ENCODE results near the gene SMARCD3. TPM values are rescaled to one million over a fixed set of nuclear protein-coding genes. Genes with fewer than 3 reads are reported as not detected.

The SMARCD3 gene
- total RNA-seq, 1 experiment from 2014 or later, result 30.3 TPM

DNA sequence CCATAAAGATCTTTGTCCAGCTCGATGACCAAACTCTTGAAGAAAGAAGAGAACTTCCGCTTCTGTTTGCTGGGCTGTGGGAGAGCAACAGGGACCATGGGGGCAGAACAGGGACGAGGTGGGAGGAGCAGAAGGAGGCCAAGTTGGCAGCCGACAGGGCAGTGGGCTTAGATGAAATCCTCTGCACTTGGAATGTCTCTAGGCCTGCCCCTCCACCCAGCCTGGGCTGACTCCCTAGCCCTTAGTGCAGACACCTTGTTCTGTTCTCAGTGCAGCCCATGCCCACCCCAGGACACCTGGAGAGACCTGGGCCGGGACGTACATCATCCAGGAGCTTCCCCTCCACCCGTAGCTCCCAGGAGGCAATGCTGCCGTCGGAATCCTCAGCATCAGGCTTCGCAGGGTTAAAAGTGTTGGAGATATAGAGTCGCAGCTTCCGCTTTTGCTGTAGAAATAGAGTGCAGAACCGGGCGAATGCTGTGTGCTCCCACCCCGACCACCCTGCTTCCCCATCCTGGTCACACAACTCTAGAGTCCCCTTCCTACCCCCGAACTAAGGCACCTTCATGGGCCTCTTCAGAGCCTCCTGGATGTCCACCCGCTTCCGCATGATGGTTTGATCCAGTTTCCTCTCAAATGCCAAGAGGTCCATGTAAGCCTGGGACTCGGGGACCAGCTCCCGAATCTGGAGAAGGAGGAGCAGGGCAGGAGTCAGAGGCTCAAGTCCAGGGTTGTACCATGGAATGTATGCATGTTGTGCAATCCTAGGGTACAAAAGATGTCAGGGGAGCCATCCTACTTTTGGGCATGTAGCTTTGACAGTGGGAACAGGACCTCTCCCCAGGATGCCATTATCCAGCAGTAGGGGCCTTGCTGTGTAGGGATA, 6.1 kb downstream of the SMARCD3 start:
- H3K9me2 ChIP-seq (ENCODE audit: insufficient read depth), result no peaks in the 10 kb centered on the region
- H3K27me3 ChIP-seq (ENCODE audit: insufficient read depth, low read length), result no peaks in the 10 kb centered on the region
- H4K20me1 ChIP-seq (ENCODE audit: insufficient read depth), result no peaks in the 10 kb centered on the region
- no TSS peak for BruUV-seq (replicated peaks)
- no peak overlapping the region for H3K27ac ChIP-seq (ENCODE audit: low read depth, low read length)
- DNase-seq (ENCODE audit: low read depth, low spot score) (no peak), ATAC-seq (no peak)
- RAD21 ChIA-PET (ENCODE audit: low non-redundant PET in 1 of 2, low total read pairs in 2 of 2, uncharacterized antibody in 2 of 2, unreplicated experiment in 2 of 2), result no interaction called here
- TF ChIP-seq, protein P1, sequence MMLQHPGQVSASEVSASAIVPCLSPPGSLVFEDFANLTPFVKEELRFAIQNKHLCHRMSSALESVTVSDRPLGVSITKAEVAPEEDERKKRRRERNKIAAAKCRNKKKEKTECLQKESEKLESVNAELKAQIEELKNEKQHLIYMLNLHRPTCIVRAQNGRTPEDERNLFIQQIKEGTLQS (IDR thresholded peaks at IDR 0.05), result no peak
- TF ChIP-seq POLR2AphosphoS5 (IDR thresholded peaks at IDR 0.05; ENCODE audit: low read depth, low read length), result peak; percentile 27
- TF ChIP-seq, protein P2, sequence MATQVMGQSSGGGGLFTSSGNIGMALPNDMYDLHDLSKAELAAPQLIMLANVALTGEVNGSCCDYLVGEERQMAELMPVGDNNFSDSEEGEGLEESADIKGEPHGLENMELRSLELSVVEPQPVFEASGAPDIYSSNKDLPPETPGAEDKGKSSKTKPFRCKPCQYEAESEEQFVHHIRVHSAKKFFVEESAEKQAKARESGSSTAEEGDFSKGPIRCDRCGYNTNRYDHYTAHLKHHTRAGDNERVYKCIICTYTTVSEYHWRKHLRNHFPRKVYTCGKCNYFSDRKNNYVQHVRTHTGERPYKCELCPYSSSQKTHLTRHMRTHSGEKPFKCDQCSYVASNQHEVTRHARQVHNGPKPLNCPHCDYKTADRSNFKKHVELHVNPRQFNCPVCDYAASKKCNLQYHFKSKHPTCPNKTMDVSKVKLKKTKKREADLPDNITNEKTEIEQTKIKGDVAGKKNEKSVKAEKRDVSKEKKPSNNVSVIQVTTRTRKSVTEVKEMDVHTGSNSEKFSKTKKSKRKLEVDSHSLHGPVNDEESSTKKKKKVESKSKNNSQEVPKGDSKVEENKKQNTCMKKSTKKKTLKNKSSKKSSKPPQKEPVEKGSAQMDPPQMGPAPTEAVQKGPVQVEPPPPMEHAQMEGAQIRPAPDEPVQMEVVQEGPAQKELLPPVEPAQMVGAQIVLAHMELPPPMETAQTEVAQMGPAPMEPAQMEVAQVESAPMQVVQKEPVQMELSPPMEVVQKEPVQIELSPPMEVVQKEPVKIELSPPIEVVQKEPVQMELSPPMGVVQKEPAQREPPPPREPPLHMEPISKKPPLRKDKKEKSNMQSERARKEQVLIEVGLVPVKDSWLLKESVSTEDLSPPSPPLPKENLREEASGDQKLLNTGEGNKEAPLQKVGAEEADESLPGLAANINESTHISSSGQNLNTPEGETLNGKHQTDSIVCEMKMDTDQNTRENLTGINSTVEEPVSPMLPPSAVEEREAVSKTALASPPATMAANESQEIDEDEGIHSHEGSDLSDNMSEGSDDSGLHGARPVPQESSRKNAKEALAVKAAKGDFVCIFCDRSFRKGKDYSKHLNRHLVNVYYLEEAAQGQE (IDR thresholded peaks at IDR 0.05; ENCODE audit: low read depth), result no peak
- TF ChIP-seq EZH2phosphoT487 (IDR thresholded peaks at IDR 0.05; ENCODE audit: borderline replicate concordance), result no peak
- intact Hi-C loops (cut with micrococcal nuclease), result loop anchor here (10.0 kb wide), 1 partner anchor 118 kb away; no protein-coding TSS in a partner anchor
- no peak overlapping the region for H2AFZ ChIP-seq (ENCODE audit: low read depth, low read length, poor library complexity, severe bottlenecking)
- POLR2A ChIA-PET, result no interaction called here
- peaks cover 9 to 24% of the 10 kb centered on the region in 2 experiments; a peak in 3 of 4 replicates for H3K36me3 ChIP-seq (ENCODE audit: control insufficient read depth in 1 of 2, insufficient read depth in 2 of 2, low read length in 2 of 2)
- CTCF ChIA-PET, result interaction anchor here (0.9 to 1.2 kb wide), 3 partner anchors 8 to 15 kb away, joined by 4 to 6 read pairs (median 5); no protein-coding TSS in a partner anchor
- H3K9ac ChIP-seq (ENCODE audit: low read length), result no peak overlapping the region
- H3K4me1 ChIP-seq (ENCODE audit: control insufficient read depth in 1 of 2, insufficient read depth in 2 of 2, low read length in 2 of 2), result peaks cover 14 to 32% of the 10 kb centered on the region in 2 experiments
- no peaks in the 10 kb centered on the region for H3K79me2 ChIP-seq (ENCODE audit: insufficient read depth, low read length)
- no peak overlapping the region for H3K4me3 ChIP-seq (replicated peaks in 1 of 2; ENCODE audit: low read depth in 1 of 2, low read length in 2 of 2)
- H3K9me3 ChIP-seq (ENCODE audit: control insufficient read depth in 1 of 2, insufficient read depth in 1 of 2, low read depth in 1 of 2, low read length in 2 of 2), result no peaks in the 10 kb centered on the region
- H3K4me2 ChIP-seq (ENCODE audit: low read length), result no peak overlapping the region
